Sigmoid colon (tissue), 3 donors: ENCODE data around the gene FANCC.

Experiments used
- CTCF ChIP-seq, 4 experiments: fragments of 450-650 bp in 3 of 4; fragments of 200-600 bp in 1 of 4; IDR thresholded peaks; one replicate each; pipeline ENCODE4 v1.5.1; 2016 to 2019; ENCODE audit warnings: antibody characterized with exemption in 4 of 4, mild to moderate bottlenecking in 3 of 4, moderate library complexity in 2 of 4
- POLR2A ChIP-seq, 2 donors: fragments of 450-650 bp; IDR thresholded peaks; one replicate each; pipeline ENCODE4 v1.6.1; 2016; ENCODE audit warnings: antibody characterized with exemption in 2 of 2, mild to moderate bottlenecking in 2 of 2, moderate library complexity in 2 of 2

GRCh38 chr9:95131023-95131943 lies 186.2 kb downstream of the FANCC start:
- TF ChIP-seq CTCF (IDR thresholded peaks at IDR 0.05): peak; percentile 38 to 83 (median 74)
- no peak for TF ChIP-seq POLR2A (IDR thresholded peaks at IDR 0.05)
